GM18868 (cell line): ENCODE measurements around the gene GNB3.
A peak's percentile ranks its signal among the peaks of the same experiment; 100 is the strongest.
"Not testable (repeated sequence)": the region's sequence is repeated elsewhere in the genome, so short reads cannot be mapped to it uniquely, and the experiment has no call there.

Experiments
- ATAC-seq: cut with Tn5 transposase; IDR thresholded peaks from one replicate; pipeline ENCODE4 v1.9.1; 2021; ENCODE audit warnings: mild to moderate bottlenecking, moderate library complexity; ENCODE audit not compliant: unreplicated experiment

GNB3 gene

GRCh38 chr12:6858799-6859198 lies 18.1 kb downstream of the GNB3 start:
- ATAC-seq, result no peak

- no peak for ATAC-seq
Measured at GRCh38 chr12:6860116-6860515, 19.4 kb downstream of the GNB3 start.

GRCh38 chr12:6860942-6861341 lies 20.2 kb downstream of the GNB3 start:
- no peak for ATAC-seq

GRCh38 chr12:6861391-6861790 lies 20.7 kb downstream of the GNB3 start:
- no peak for ATAC-seq

- ATAC-seq, result no peak
Measured at GRCh38 chr12:6863033-6863432, 22.3 kb downstream of the GNB3 start.

GRCh38 chr12:6863586-6864321 lies 23.0 kb downstream of the GNB3 start:
- no peak for ATAC-seq

- not testable (repeated sequence) for ATAC-seq
Measured at GRCh38 chr12:6865307-6865706, 24.6 kb downstream of the GNB3 start.

- ATAC-seq, result no peak
Measured at GRCh38 chr12:6866163-6866919, 25.6 kb downstream of the GNB3 start.

GRCh38 chr12:6866920-6867412 lies 26.2 kb downstream of the GNB3 start:
- peak; percentile 10 for ATAC-seq

- peak; percentile 56 for ATAC-seq
Measured at GRCh38 chr12:6867413-6868210, 26.9 kb downstream of the GNB3 start, which contains the start of gene TPI1. TPI1 (plus strand) TSS chr12:6867531; CDS start chr12:6867567, 36 bp downstream.

- no peak for ATAC-seq
Measured at GRCh38 chr12:6868211-6869048, 27.7 kb downstream of the GNB3 start.

- ATAC-seq, result no peak
Measured at GRCh38 chr12:6869049-6870021, 28.6 kb downstream of the GNB3 start.

- ATAC-seq, result not testable (repeated sequence)
Measured at GRCh38 chr12:6870304-6870703, 29.6 kb downstream of the GNB3 start.

GRCh38 chr12:6871052-6871957 lies 30.6 kb downstream of the GNB3 start:
- ATAC-seq, result no peak

GRCh38 chr12:6872073-6873048 lies 31.6 kb downstream of the GNB3 start:
- peak; percentile 31 for ATAC-seq

GRCh38 chr12:6873094-6874014 lies 32.6 kb downstream of the GNB3 start, which contains the start of gene SPSB2:
SPSB2 (minus strand) TSS chr12:6873303; CDS start chr12:6872901, 402 bp downstream.
- ATAC-seq, result peak; percentile 80
